Ovary (tissue), 3 donors: ENCODE measurements around the gene ZPR1.

Experiments used
- EP300 ChIP-seq: sonication (generic); formaldehyde crosslinking; IDR thresholded peaks from one replicate; pipeline ENCODE4 v1.6.1; 2017; ENCODE audit warnings: antibody characterized with exemption
- POLR2A ChIP-seq: fragments of 450-650 bp; IDR thresholded peaks from one replicate; pipeline ENCODE4 v1.6.1; 2017; ENCODE audit warnings: antibody characterized with exemption, mild to moderate bottlenecking, moderate library complexity
- TF ChIP-seq, protein P1 (sequence below), 3 donors: fragments of 450-650 bp in 2 of 3; fragments of 200-600 bp in 1 of 3; IDR thresholded peaks; one replicate each; pipeline versions ENCODE4 v1.5.1 to v1.8.0; 2016 to 2022; ENCODE audit warnings: antibody characterized with exemption in 3 of 3, mild to moderate bottlenecking in 1 of 3
- donor health status: DM: no; HTN: no; CAD: no.

DNA sequence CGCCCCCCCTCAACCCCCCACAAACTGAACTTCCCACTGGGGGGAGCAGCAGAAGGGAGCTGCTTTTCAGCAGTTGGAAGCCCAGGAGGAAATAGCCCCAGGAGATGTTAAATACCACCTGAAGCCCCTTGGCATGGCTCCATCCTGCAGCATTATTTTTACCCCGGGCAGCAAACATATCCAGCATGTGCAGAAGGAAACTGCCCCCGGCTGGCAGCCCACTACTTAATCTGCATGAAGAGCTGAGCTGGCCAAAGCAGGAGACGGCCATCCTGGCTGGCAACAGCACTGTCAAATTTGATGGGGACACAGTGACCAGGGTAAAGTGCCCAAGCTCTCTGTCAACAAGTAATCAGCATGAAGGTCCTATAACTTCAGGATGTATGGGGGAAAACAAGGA is 47.1 kb downstream of the ZPR1 start:
- TF ChIP-seq, protein P1, sequence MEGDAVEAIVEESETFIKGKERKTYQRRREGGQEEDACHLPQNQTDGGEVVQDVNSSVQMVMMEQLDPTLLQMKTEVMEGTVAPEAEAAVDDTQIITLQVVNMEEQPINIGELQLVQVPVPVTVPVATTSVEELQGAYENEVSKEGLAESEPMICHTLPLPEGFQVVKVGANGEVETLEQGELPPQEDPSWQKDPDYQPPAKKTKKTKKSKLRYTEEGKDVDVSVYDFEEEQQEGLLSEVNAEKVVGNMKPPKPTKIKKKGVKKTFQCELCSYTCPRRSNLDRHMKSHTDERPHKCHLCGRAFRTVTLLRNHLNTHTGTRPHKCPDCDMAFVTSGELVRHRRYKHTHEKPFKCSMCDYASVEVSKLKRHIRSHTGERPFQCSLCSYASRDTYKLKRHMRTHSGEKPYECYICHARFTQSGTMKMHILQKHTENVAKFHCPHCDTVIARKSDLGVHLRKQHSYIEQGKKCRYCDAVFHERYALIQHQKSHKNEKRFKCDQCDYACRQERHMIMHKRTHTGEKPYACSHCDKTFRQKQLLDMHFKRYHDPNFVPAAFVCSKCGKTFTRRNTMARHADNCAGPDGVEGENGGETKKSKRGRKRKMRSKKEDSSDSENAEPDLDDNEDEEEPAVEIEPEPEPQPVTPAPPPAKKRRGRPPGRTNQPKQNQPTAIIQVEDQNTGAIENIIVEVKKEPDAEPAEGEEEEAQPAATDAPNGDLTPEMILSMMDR (IDR thresholded peaks at IDR 0.05) = no peak
- TF ChIP-seq POLR2A (no peak), EP300 (no peak)
